CD4-positive, alpha-beta T cell treated with Interleukin-17A for 4 hours (primary cell): ENCODE data around the gene OR6Q1.

ENCODE experiments used
- DNase-seq: peaks from one replicate; pipeline ENCODE4 v3.0.0-alpha.2; 2020; ENCODE audit warnings: mixed read lengths

OR6Q1 gene

GRCh38 chr11:58058276-58059006, 27.7 kb downstream of the OR6Q1 start:
- no peak for DNase-seq

GRCh38 chr11:58059007-58059350, 28.2 kb downstream of the OR6Q1 start:
- no peak for DNase-seq

GRCh38 chr11:58060535-58060934, 29.8 kb downstream of the OR6Q1 start:
- no peak for DNase-seq

- no peak for DNase-seq
Measured at GRCh38 chr11:58060939-58061672, 30.4 kb downstream of the OR6Q1 start.

GRCh38 chr11:58061813-58062212, 31.1 kb downstream of the OR6Q1 start:
- no peak for DNase-seq

- DNase-seq = no peak
Measured at GRCh38 chr11:58067685-58068084, 36.9 kb downstream of the OR6Q1 start.

- DNase-seq = no peak
Measured at GRCh38 chr11:58068655-58069054, 37.9 kb downstream of the OR6Q1 start.

- DNase-seq = no peak
Measured at GRCh38 chr11:58070585-58070984, 39.8 kb downstream of the OR6Q1 start.

- DNase-seq = no peak
Measured at GRCh38 chr11:58075781-58076180, 45.0 kb downstream of the OR6Q1 start.
